Panc1 (cell line): ENCODE data around the gene ANXA7. TPM values are rescaled to one million over a fixed set of nuclear protein-coding genes. Genes with fewer than 3 reads are reported as not detected.

Experiments
- ATAC-seq: fragments of 200-7000 bp; cut with Tn5 transposase; 2 replicates; pipeline ENCODE4 v1.9.1; 2020; ENCODE audit warnings: mild to moderate bottlenecking, moderate library complexity
- BruUV-seq: library from RNA; stranded (reverse); fragments of 400-500 nt; replicated peaks from 2 replicates; lab custom pipeline; 2021; lab: Mats Ljungman, UMichigan
- CTCF ChIA-PET: fragments of 300-600 bp; sonication (Branson Sonifier 250); formaldehyde crosslinking; loops from one replicate; lab custom pipeline; 2022; ENCODE audit warnings: antibody characterized with exemption; lab: Charles Lee
- POLR2A ChIA-PET: fragments of 300-600 bp; sonication (Branson Sonifier 250); formaldehyde crosslinking; loops from one replicate; lab custom pipeline; 2022; ENCODE audit warnings: antibody characterized with exemption; lab: Charles Lee
- DNase-seq: peaks from one replicate; pipeline ENCODE4 v3.0.0-alpha.2; 2010; ENCODE audit warnings: low read depth, low spot score
- H3K27ac ChIP-seq: 2 replicates; pipeline ENCODE4 v1.5.1; 2011; ENCODE audit warnings: mild to moderate bottlenecking, low read length, inconsistent platforms
- H3K27me3 ChIP-seq: fragments of 200-500 bp; sonication (Bioruptor generic); 2 replicates; pipeline ENCODE4 v1.6.0; 2014; ENCODE audit warnings: low read length, inconsistent platforms; ENCODE audit not compliant: control insufficient read depth, insufficient read depth
- H3K36me3 ChIP-seq: fragments of 200-500 bp; sonication (Bioruptor generic); 2 replicates; pipeline ENCODE4 v1.5.1; 2014; ENCODE audit warnings: inconsistent platforms, mild to moderate bottlenecking, low read length, moderate library complexity; ENCODE audit not compliant: control insufficient read depth, insufficient read depth
- H3K4me1 ChIP-seq: 2 replicates; pipeline ENCODE4 v1.5.1; 2011; ENCODE audit warnings: inconsistent platforms, mild to moderate bottlenecking, low read length, moderate library complexity; ENCODE audit not compliant: control insufficient read depth, insufficient read depth
- H3K4me3 ChIP-seq, 2 experiments: 2 replicates each; pipeline ENCODE4 v1.5.1; 2011 to 2012; ENCODE audit warnings: low read depth in 2 of 2, low read length in 2 of 2, mild to moderate bottlenecking in 2 of 2, inconsistent platforms in 1 of 2, moderate library complexity in 1 of 2
- H3K9me3 ChIP-seq: fragments of 200-500 bp; sonication (Bioruptor generic); 2 replicates; pipeline ENCODE4 v1.5.1; 2014; ENCODE audit warnings: low read depth, mild to moderate bottlenecking, inconsistent platforms, low read length, moderate library complexity; ENCODE audit not compliant: control insufficient read depth, insufficient read depth
- POLR2AphosphoS5 ChIP-seq: IDR thresholded peaks from 2 replicates; pipeline ENCODE4 v1.6.1; 2012; ENCODE audit warnings: mild to moderate bottlenecking, low read depth, low read length, moderate library complexity
- REST ChIP-seq, 2 experiments: IDR thresholded peaks; 2 replicates each; pipeline ENCODE4 v1.6.1; 2011 to 2012; ENCODE audit warnings: low read depth in 2 of 2, control low read depth in 1 of 2, low read length in 1 of 2, mild to moderate bottlenecking in 1 of 2, moderate library complexity in 1 of 2; ENCODE audit not compliant: insufficient read depth in 1 of 2
- SIN3A ChIP-seq: IDR thresholded peaks from 2 replicates; pipeline ENCODE4 v1.6.1; 2012; ENCODE audit warnings: low read depth, mild to moderate bottlenecking, low read length, moderate library complexity, borderline replicate concordance; ENCODE audit not compliant: insufficient read depth
- TCF7L2 ChIP-seq: IDR thresholded peaks from 2 replicates; pipeline ENCODE4 v1.6.1; 2011; ENCODE audit warnings: mild to moderate bottlenecking, low read depth, low read length, inconsistent platforms
- in situ Hi-C: cut with HindIII; loops from 2 replicates; pipeline ENCODE4 v1.10.0; 2016; ENCODE audit warnings: low sequenced_read_pairs, low pct_unique_long_range_greater_than_20kb
- intact Hi-C: fragments of 100-400 bp; cut with micrococcal nuclease; formaldehyde crosslinking; loops from one replicate; pipeline ENCODE4 v1.10.0; 2022; ENCODE audit not compliant: unreplicated experiment
- total RNA-seq: library from RNA; stranded (reverse); gene quantifications from one replicate; pipeline ENCODE4 v1.2.1, GENCODE V29; 2021; ENCODE audit not compliant: unreplicated experiment
- TF ChIP-seq, protein P1 (sequence below): fragments of 450-650 bp; IDR thresholded peaks from 2 replicates; pipeline ENCODE4 v1.5.1; 2017; ENCODE audit warnings: mild to moderate bottlenecking

The ANXA7 gene
- total RNA-seq, 1 experiment from 2014 or later, result 165 TPM

GRCh38 chr10:73426318-73426717, 12.5 kb upstream of the ANXA7 start:
- H3K36me3 ChIP-seq, result no peaks in the 10 kb centered on the region
- no peak for ATAC-seq
- no peak overlapping the region for H3K4me3 ChIP-seq
- H3K9me3 ChIP-seq, result no peaks in the 10 kb centered on the region
- DNase-seq, result no peak
- no peaks in the 10 kb centered on the region for H3K27me3 ChIP-seq
- POLR2A ChIA-PET, result interaction anchor here (0.6 kb wide), 1 partner anchor 14 kb away, joined by 7 read pairs; no protein-coding TSS in a partner anchor
- H3K4me1 ChIP-seq, result no peaks in the 10 kb centered on the region
- intact Hi-C loops, result no loop called here
- TF ChIP-seq, protein P1, sequence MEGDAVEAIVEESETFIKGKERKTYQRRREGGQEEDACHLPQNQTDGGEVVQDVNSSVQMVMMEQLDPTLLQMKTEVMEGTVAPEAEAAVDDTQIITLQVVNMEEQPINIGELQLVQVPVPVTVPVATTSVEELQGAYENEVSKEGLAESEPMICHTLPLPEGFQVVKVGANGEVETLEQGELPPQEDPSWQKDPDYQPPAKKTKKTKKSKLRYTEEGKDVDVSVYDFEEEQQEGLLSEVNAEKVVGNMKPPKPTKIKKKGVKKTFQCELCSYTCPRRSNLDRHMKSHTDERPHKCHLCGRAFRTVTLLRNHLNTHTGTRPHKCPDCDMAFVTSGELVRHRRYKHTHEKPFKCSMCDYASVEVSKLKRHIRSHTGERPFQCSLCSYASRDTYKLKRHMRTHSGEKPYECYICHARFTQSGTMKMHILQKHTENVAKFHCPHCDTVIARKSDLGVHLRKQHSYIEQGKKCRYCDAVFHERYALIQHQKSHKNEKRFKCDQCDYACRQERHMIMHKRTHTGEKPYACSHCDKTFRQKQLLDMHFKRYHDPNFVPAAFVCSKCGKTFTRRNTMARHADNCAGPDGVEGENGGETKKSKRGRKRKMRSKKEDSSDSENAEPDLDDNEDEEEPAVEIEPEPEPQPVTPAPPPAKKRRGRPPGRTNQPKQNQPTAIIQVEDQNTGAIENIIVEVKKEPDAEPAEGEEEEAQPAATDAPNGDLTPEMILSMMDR, result no peak
- TF ChIP-seq TCF7L2 (no peak), POLR2AphosphoS5 (no peak), REST (IDR thresholded peaks at IDR 0.05; ENCODE audit: insufficient read depth in 1 of 2, low read depth in 2 of 2, low read length in 1 of 2) (no peak), SIN3A (no peak)
- BruUV-seq, result no TSS peak
- H3K27ac ChIP-seq, result no peak overlapping the region
- in situ Hi-C loops, result no loop called here
- CTCF ChIA-PET, result no interaction called here

DNA sequence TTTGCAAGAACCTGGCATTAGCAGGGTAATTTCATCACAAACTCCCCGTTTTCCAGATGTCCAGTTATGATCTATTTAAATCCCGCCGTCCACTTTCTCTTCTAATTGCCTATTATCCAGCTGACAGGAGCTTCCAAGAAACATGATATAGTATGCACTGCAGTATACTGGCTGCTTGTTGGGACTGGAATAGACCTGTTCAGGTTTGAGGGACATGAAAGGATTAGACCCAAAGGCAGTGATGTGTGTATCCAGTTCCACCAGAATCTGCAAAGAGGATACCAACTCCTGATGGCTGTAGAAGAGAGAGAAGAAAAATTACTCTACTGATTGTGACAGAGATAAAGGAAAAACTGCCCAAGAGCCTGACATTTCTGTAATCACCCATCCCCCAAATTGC, 10.6 kb upstream of the ANXA7 start:
- no peaks in the 10 kb centered on the region for H3K27me3 ChIP-seq
- DNase-seq (no peak), ATAC-seq (no peak)
- H3K27ac ChIP-seq, result no peak overlapping the region
- intact Hi-C loops (no loop called here), in situ Hi-C loops (no loop called here)
- POLR2A ChIA-PET, result interaction anchor here (0.6 kb wide), 1 partner anchor 44 kb away, joined by 3 read pairs; no protein-coding TSS in a partner anchor
- BruUV-seq, result no TSS peak
- CTCF ChIA-PET, result no interaction called here
- H3K4me1 ChIP-seq, result no peaks in the 10 kb centered on the region
- no peaks in the 10 kb centered on the region for H3K9me3 ChIP-seq
- H3K4me3 ChIP-seq, result no peak overlapping the region
- TF ChIP-seq TCF7L2 (no peak), POLR2AphosphoS5 (no peak)
- TF ChIP-seq, protein P1, result no peak
- no peaks in the 10 kb centered on the region for H3K36me3 ChIP-seq
